Measurements from ENCODE around the gene HIVEP3. TPM values are rescaled to one million over a fixed set of nuclear protein-coding genes. Genes with fewer than 3 reads are reported as not detected.
A peak's percentile ranks its signal among the peaks of the same experiment; 100 is the strongest.

HIVEP3 gene
- total RNA-seq, 1 experiment from 2014 or later: 6.0 TPM

GRCh38 chr1:41915786-41916571 is 2.7 kb downstream of the HIVEP3 start:
- in situ Hi-C loops (cut with HindIII; ENCODE audit: low pct_unique_long_range_greater_than_20kb, low sequenced_read_pairs) (no loop called here), intact Hi-C loops (cut with micrococcal nuclease; ENCODE audit: unreplicated experiment) (no loop called here)
- peaks cover 4% of the 10 kb centered on the region for H3K9me3 ChIP-seq (ENCODE audit: control insufficient read depth, insufficient read depth, low read depth, low read length)
- no peaks in the 10 kb centered on the region for H3K36me3 ChIP-seq (ENCODE audit: control insufficient read depth, insufficient read depth, low read length)
- no peak for ATAC-seq
- peak overlapping the region; percentile 55 for H3K27ac ChIP-seq (ENCODE audit: low read length)
- TF ChIP-seq CTCF (IDR thresholded peaks at IDR 0.05) (no peak), SIN3A (IDR thresholded peaks at IDR 0.05; ENCODE audit: borderline replicate concordance, insufficient read depth, low read depth, low read length) (no peak), REST (IDR thresholded peaks at IDR 0.05; ENCODE audit: insufficient read depth in 1 of 2, low read depth in 2 of 2, low read length in 1 of 2) (no peak), POLR2AphosphoS5 (IDR thresholded peaks at IDR 0.05; ENCODE audit: low read depth, low read length) (no peak), TCF7L2 (IDR thresholded peaks at IDR 0.05; ENCODE audit: low read depth, low read length) (no peak)
- H3K27me3 ChIP-seq (ENCODE audit: control insufficient read depth, insufficient read depth, low read length): 0 out of 2 replicates have a peak, but pooled peaks cover 4% of the 10 kb centered on the region
- H3K4me3 ChIP-seq (ENCODE audit: low read depth in 2 of 2, low read length in 2 of 2): no peak overlapping the region
- H3K4me1 ChIP-seq (ENCODE audit: control insufficient read depth, insufficient read depth, low read length): peaks cover 15% of the 10 kb centered on the region
- no peak for DNase-seq (ENCODE audit: low read depth, low spot score)
- no TSS peak for BruUV-seq (replicated peaks)
- ChIA-PET CTCF (no interaction called here), POLR2A (no interaction called here)

- 0 out of 2 replicates have a peak, but pooled peaks cover 4% of the 10 kb centered on the region for H3K27me3 ChIP-seq (ENCODE audit: control insufficient read depth, insufficient read depth, low read length)
- POLR2A ChIA-PET: no interaction called here
- intact Hi-C loops (cut with micrococcal nuclease; ENCODE audit: unreplicated experiment): no loop called here
Observed at GRCh38 chr1:41914516-41914915, 4.2 kb downstream of the HIVEP3 start.

More at GRCh38 chr1:41914516-41914915, 4.2 kb downstream of the HIVEP3 start:
- ATAC-seq (no peak), DNase-seq (ENCODE audit: low read depth, low spot score) (no peak)
- H3K4me1 ChIP-seq (ENCODE audit: control insufficient read depth, insufficient read depth, low read length): peaks cover 14% of the 10 kb centered on the region
- H3K36me3 ChIP-seq (ENCODE audit: control insufficient read depth, insufficient read depth, low read length): no peaks in the 10 kb centered on the region
- TF ChIP-seq TCF7L2 (IDR thresholded peaks at IDR 0.05; ENCODE audit: low read depth, low read length) (no peak), CTCF (IDR thresholded peaks at IDR 0.05) (no peak), POLR2AphosphoS5 (IDR thresholded peaks at IDR 0.05; ENCODE audit: low read depth, low read length) (no peak), REST (IDR thresholded peaks at IDR 0.05; ENCODE audit: insufficient read depth in 1 of 2, low read depth in 2 of 2, low read length in 1 of 2) (no peak), SIN3A (IDR thresholded peaks at IDR 0.05; ENCODE audit: borderline replicate concordance, insufficient read depth, low read depth, low read length) (no peak)
- no TSS peak for BruUV-seq (replicated peaks)
- H3K9me3 ChIP-seq (ENCODE audit: control insufficient read depth, insufficient read depth, low read depth, low read length): peaks cover 18% of the 10 kb centered on the region
- CTCF ChIA-PET: no interaction called here
- peak overlapping the region; percentile 61; the same call in 1 of the 2 replicates for H3K27ac ChIP-seq (ENCODE audit: low read length)
- in situ Hi-C loops (cut with HindIII; ENCODE audit: low pct_unique_long_range_greater_than_20kb, low sequenced_read_pairs): no loop called here
- H3K4me3 ChIP-seq (ENCODE audit: low read depth in 2 of 2, low read length in 2 of 2): no peak overlapping the region

All from Panc1 (cell line).